ENCODE data around the gene ANKMY1.

GRCh38 chr2:240469740-240470139 lies 88.0 kb downstream of the ANKMY1 start:
- TF ChIP-seq MYNN (CRISPR knock-in tag; IDR thresholded peaks at IDR 0.05; ENCODE audit: low read depth) (no peak), RAD21 (CRISPR knock-in tag; IDR thresholded peaks at IDR 0.05) (no peak), CTCF (CRISPR knock-in tag; IDR thresholded peaks at IDR 0.05) (no peak), RCOR2 (CRISPR knock-in tag; IDR thresholded peaks at IDR 0.05) (no peak), FIP1L1 (IDR thresholded peaks at IDR 0.05; ENCODE audit: borderline replicate concordance, insufficient read depth, low read depth, low read length) (no peak), ZBTB1 (CRISPR knock-in tag; IDR thresholded peaks at IDR 0.05; ENCODE audit: borderline replicate concordance) (no peak), AHR (CRISPR knock-in tag; IDR thresholded peaks at IDR 0.05) (no peak)
- TF ChIP-seq, protein P1, sequence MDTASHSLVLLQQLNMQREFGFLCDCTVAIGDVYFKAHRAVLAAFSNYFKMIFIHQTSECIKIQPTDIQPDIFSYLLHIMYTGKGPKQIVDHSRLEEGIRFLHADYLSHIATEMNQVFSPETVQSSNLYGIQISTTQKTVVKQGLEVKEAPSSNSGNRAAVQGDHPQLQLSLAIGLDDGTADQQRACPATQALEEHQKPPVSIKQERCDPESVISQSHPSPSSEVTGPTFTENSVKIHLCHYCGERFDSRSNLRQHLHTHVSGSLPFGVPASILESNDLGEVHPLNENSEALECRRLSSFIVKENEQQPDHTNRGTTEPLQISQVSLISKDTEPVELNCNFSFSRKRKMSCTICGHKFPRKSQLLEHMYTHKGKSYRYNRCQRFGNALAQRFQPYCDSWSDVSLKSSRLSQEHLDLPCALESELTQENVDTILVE (CRISPR knock-in tag; IDR thresholded peaks at IDR 0.05): no peak
- TF ChIP-seq, protein P2, sequence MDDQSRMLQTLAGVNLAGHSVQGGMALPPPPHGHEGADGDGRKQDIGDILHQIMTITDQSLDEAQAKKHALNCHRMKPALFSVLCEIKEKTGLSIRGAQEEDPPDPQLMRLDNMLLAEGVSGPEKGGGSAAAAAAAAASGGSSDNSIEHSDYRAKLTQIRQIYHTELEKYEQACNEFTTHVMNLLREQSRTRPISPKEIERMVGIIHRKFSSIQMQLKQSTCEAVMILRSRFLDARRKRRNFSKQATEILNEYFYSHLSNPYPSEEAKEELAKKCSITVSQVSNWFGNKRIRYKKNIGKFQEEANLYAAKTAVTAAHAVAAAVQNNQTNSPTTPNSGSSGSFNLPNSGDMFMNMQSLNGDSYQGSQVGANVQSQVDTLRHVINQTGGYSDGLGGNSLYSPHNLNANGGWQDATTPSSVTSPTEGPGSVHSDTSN (CRISPR knock-in tag; IDR thresholded peaks at IDR 0.05; ENCODE audit: borderline replicate concordance): no peak
- TF ChIP-seq, protein P3, sequence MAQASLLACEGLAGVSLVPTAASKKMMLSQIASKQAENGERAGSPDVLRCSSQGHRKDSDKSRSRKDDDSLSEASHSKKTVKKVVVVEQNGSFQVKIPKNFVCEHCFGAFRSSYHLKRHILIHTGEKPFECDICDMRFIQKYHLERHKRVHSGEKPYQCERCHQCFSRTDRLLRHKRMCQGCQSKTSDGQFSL (CRISPR knock-in tag; IDR thresholded peaks at IDR 0.05): no peak

All from HepG2 (cell line).